Subcutaneous adipose tissue (tissue), 4 donors: ENCODE data around the gene LMOD1. TPM values are rescaled to one million over a fixed set of nuclear protein-coding genes. Genes with fewer than 3 reads are reported as not detected.

ENCODE experiments used
- total RNA-seq, 4 donors: library from RNA; depleted of rRNA; stranded (reverse); fragments of >200 nt; gene quantifications; one replicate each; pipeline ENCODE4 v1.1.0, GENCODE V29; 2016
- TF ChIP-seq, protein P1 (sequence below): fragments of 450-650 bp; IDR thresholded peaks from one replicate; pipeline ENCODE4 v1.5.1; 2016; ENCODE audit warnings: low read depth, mild to moderate bottlenecking, control low read depth, antibody characterized with exemption, moderate library complexity

LMOD1 gene
- total RNA-seq, 4 donors from 2014 or later = 38.8 to 168 (median 74.3) TPM

DNA sequence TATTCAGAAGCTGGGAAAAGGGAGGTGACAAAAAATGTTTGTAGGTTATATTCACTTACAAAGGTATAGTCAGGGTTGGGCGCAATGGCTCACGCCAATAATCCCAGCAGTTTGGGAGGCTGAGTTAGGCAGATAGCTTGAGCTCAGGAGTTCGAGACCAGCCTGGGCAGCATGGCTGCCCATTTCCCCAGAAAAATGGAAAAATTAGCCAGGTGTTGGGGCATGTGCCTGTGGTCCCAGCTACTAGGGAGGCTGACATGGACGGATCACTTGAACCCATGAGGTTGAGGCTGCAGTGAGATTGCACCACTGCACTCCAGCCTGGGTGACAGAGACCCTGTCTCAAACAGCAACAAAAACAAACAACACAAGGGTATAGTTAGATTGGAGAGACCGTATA, 12.0 kb upstream of the LMOD1 start:
- TF ChIP-seq, protein P1, sequence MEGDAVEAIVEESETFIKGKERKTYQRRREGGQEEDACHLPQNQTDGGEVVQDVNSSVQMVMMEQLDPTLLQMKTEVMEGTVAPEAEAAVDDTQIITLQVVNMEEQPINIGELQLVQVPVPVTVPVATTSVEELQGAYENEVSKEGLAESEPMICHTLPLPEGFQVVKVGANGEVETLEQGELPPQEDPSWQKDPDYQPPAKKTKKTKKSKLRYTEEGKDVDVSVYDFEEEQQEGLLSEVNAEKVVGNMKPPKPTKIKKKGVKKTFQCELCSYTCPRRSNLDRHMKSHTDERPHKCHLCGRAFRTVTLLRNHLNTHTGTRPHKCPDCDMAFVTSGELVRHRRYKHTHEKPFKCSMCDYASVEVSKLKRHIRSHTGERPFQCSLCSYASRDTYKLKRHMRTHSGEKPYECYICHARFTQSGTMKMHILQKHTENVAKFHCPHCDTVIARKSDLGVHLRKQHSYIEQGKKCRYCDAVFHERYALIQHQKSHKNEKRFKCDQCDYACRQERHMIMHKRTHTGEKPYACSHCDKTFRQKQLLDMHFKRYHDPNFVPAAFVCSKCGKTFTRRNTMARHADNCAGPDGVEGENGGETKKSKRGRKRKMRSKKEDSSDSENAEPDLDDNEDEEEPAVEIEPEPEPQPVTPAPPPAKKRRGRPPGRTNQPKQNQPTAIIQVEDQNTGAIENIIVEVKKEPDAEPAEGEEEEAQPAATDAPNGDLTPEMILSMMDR = no peak

DNA sequence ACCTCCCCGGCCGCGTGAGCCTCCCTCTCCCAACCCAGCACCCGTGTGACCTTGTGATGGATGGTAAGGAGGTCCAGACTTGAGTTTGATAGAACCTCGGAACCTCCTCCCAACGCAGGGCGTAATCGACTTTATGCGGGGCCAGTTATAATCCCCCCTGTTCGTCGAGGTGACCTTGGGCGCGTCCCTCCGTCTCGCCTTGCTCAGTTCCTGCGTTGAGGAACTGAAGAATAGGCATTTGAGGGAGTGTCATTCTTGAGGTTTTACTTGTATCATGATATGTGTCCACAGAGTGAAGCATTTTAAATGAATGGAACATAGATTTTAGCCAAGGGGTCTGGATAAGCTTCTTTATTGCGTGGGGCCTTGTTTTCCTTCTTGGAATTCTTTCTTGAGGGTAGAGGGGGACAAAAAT, 9.4 kb upstream of the LMOD1 start:
- TF ChIP-seq, protein P1 = no peak

DNA sequence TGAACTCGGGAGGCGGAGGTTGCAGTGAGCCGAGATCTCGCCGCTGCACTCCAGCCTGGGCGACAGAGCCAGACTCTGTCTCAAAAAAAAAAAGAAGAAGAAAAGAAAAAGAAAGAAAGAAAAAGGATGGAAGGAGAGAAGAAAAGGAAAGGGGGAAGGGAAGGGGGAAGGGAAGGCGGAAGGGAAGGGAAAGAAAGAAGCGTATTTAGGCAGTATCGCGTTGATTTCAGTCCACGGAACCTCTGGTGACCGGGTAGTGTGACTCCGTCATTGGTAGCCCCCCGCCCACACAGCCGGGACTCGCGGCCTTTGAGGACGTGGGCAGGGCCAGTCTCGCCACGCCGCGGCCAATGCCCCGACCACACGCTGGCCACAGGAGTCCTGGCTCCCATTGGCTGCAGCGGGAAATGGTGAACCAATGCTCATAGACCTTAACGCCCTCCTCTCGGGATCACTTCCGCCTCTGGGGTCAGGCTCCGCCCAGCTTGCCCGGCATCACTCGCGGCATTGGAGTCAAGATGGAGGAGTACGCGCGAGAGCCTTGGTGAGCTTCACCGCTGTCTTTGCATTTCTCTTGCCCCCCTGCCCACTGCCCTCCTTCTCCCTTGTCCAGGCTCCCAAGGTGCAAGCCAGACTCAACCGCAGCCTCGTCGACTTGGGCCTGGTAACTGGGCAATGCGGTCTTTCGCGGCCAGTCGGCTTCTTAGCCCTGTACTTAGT, 8.8 kb upstream of the LMOD1 start, which contains the start of gene TIMM17A:
TIMM17A (plus strand) TSS at position 495 of the 720 bp plus-strand sequence; CDS start at position 519, 24 bp downstream.
- TF ChIP-seq, protein P1 = no peak

DNA sequence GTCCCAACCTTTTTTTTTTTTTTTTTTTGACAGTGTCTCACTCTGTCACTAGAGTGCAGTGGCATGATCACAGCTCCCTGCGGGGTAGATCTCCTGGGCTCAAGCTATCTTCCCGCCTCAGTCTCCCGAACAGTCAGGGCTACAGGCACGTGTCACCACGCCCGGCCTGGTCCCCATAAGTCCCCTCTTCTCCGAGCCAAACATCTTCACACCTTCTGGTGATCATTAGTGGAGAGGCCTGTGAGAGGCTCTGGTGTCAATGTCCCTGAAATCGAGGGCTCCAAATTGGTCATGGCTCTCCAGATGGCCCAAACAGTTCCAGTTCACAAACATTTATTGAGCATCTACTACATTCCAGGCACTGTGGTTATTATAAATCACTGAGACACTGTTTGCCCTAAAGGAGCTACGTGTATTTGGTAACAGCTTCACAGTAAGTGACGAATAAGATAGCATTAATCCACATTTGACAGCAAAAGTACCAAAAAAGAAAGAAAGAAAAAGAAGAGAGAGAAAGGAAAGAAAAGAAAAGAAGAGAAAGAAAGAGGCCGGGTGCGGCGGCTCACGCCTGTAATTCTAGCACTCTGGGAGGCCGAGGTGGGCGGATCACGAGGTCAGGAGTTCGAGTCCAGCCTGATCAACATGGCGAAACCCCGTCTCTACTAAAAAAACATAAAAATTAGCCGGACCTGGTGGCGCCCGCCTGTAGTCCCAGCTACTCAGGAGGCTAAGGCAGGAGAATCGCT, 8.1 kb upstream of the LMOD1 start:
- TF ChIP-seq, protein P1 = no peak

DNA sequence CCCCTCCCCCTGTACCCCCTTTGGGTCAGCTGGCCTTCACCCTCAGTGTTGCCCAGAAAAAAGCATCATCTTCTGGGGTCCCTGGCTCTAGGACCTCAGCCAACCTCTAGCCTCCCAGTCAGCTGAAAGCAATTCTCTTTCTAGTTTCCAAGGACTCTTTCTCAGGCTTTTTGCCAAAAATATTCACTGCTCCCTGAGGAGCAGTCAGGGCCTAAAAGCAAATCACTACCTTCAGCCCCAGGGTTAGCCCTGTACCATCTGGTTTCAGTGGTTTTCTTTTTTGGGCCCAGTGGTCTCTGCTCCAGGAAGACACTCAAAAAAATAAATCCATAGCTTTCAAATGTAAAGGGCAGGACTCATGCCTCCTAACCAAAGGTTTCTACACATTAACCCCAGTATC, 3.1 kb upstream of the LMOD1 start:
- TF ChIP-seq, protein P1 = no peak

DNA sequence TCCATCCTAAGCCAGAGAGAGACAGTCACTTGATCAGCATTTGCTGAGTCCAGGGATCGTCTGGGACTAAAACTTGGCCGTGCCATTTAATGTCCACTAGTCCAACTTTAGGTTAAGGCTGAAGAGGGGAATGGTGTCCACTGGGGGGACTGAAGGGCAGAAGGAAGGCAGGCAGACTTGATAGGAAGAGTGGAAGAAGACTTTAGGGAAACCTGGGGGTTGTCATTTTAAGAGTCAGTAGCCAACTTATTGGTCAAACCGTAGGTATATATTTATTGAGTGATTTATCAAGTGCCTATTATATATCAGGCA, 1.3 kb upstream of the LMOD1 start:
- TF ChIP-seq, protein P1 = no peak

DNA sequence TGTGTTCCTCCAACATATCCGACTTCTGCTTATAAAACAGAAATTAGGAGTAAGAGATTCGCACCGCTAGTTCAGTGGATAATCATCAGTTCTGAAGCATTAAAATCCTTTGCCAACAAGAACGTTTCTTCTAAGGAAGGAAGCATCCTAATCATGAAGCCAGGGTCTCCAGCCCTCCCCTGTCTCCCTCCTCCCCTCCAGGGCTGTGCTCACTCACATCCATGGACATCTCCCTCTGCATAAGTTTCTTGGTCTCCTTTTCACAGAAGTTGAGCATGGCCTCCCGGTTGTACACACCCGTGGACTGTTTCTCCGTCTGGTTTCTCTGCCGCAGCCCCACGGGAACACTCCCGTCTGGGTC, 505 bp downstream of the LMOD1 start:
- TF ChIP-seq, protein P1 = no peak
